WTC11 (cell line): ENCODE measurements around the gene VIM. TPM values are rescaled to one million over a fixed set of nuclear protein-coding genes. Genes with fewer than 3 reads are reported as not detected.

ENCODE experiments used
- ATAC-seq: fragments of 200-7000 bp; cut with Tn5 transposase; 2 replicates; pipeline ENCODE4 v1.10.0; 2021; ENCODE audit warnings: mild to moderate bottlenecking, moderate library complexity
- CTCF ChIA-PET: fragments of 300-600 bp; sonication (Branson Sonifier 250); formaldehyde crosslinking; loops from one replicate; lab custom pipeline; 2021; ENCODE audit warnings: antibody characterized with exemption; lab: Charles Lee
- POLR2A ChIA-PET: fragments of 350-600 bp; sonication (Branson Sonifier 250); formaldehyde crosslinking; loops from one replicate; lab custom pipeline; 2021; ENCODE audit warnings: antibody characterized with exemption; lab: Charles Lee
- DNase-seq: peaks from one replicate; pipeline ENCODE4 v3.0.0; 2021; ENCODE audit warnings: low spot score
- H3K27ac Mint-ChIP-seq: 2 replicates; pipeline ENCODE4 v1.8.0; 2021; ENCODE audit warnings: mixed read lengths
- H3K27me3 Mint-ChIP-seq: 2 replicates; pipeline ENCODE4 v1.8.0; 2021; ENCODE audit warnings: low read depth, mild to moderate bottlenecking, moderate library complexity, mixed read lengths
- H3K36me3 Mint-ChIP-seq: 2 replicates; pipeline ENCODE4 v1.8.0; 2021; ENCODE audit warnings: mixed read lengths
- H3K4me1 Mint-ChIP-seq: 2 replicates; pipeline ENCODE4 v1.8.0; 2022; ENCODE audit warnings: mixed read lengths
- H3K4me3 Mint-ChIP-seq: 2 replicates; pipeline ENCODE4 v1.8.0; 2021; ENCODE audit warnings: mild to moderate bottlenecking, moderate library complexity, mixed read lengths
- H3K9me3 Mint-ChIP-seq: 2 replicates; pipeline ENCODE4 v1.8.0; 2021; ENCODE audit warnings: mixed read lengths
- CREB1 ChIP-seq: sonication (generic); formaldehyde crosslinking; IDR thresholded peaks from 2 replicates; pipeline ENCODE4 v1.8.0; 2023; ENCODE audit warnings: mild to moderate bottlenecking, missing genetic modification reagents
- ESRRA ChIP-seq: sonication (generic); formaldehyde crosslinking; IDR thresholded peaks from 2 replicates; pipeline ENCODE4 v1.8.1; 2022; ENCODE audit warnings: mild to moderate bottlenecking, missing genetic modification reagents, borderline replicate concordance
- FOXJ3 ChIP-seq: sonication (generic); formaldehyde crosslinking; IDR thresholded peaks from 2 replicates; pipeline ENCODE4 v1.9.0; 2021; ENCODE audit warnings: missing genetic modification reagents, mild to moderate bottlenecking, borderline replicate concordance
- GTF2I ChIP-seq: fragments of 250-450 bp; sonication (Bioruptor Pico); conservative IDR thresholded peaks from 2 replicates; pipeline ENCODE4 v1.4.0; 2021; ENCODE audit warnings: mild to moderate bottlenecking
- HMGA2 ChIP-seq: fragments of 250-450 bp; sonication (Bioruptor Pico); IDR thresholded peaks from 2 replicates; pipeline ENCODE4 v1.4.0; 2021; ENCODE audit warnings: mild to moderate bottlenecking, moderate library complexity
- IRF2 ChIP-seq: sonication (generic); formaldehyde crosslinking; IDR thresholded peaks from 2 replicates; pipeline ENCODE4 v1.8.0; 2022; ENCODE audit warnings: low read depth, missing genetic modification reagents, borderline replicate concordance
- NFYB ChIP-seq: sonication (generic); formaldehyde crosslinking; conservative IDR thresholded peaks from 2 replicates; pipeline ENCODE4 v1.8.0; 2022; ENCODE audit warnings: low read depth, missing genetic modification reagents
- NR3C1 ChIP-seq: sonication (generic); formaldehyde crosslinking; conservative IDR thresholded peaks from 2 replicates; pipeline ENCODE4 v1.8.1; 2023; ENCODE audit warnings: low read depth, mild to moderate bottlenecking, missing genetic modification reagents
- RORB ChIP-seq: fragments of 250-450 bp; sonication (Bioruptor Pico); IDR thresholded peaks from 2 replicates; pipeline ENCODE4 v1.9.0; 2021; ENCODE audit warnings: mild to moderate bottlenecking
- SMAD3 ChIP-seq: sonication (generic); formaldehyde crosslinking; IDR thresholded peaks from 2 replicates; pipeline ENCODE4 v1.8.0; 2022; ENCODE audit warnings: missing genetic modification reagents, mild to moderate bottlenecking, borderline replicate concordance
- SP1 ChIP-seq: sonication (generic); formaldehyde crosslinking; conservative IDR thresholded peaks from 2 replicates; pipeline ENCODE4 v1.8.1; 2022; ENCODE audit warnings: missing genetic modification reagents
- ZBTB21 ChIP-seq: sonication (generic); formaldehyde crosslinking; IDR thresholded peaks from 2 replicates; pipeline ENCODE4 v1.8.1; 2023; ENCODE audit warnings: mild to moderate bottlenecking, missing genetic modification reagents, borderline replicate concordance
- ZNF232 ChIP-seq: sonication (generic); formaldehyde crosslinking; IDR thresholded peaks from 2 replicates; pipeline ENCODE4 v1.8.0; 2022; ENCODE audit warnings: mild to moderate bottlenecking, missing genetic modification reagents
- total RNA-seq: library from RNA; stranded (reverse); gene quantifications from 3 replicates; pipeline ENCODE4 v1.2.3, GENCODE V29; 2021
- TF ChIP-seq, protein P1 (sequence below): sonication (generic); formaldehyde crosslinking; IDR thresholded peaks from 2 replicates; pipeline ENCODE4 v1.8.0; 2023; ENCODE audit warnings: missing genetic modification reagents, mild to moderate bottlenecking, borderline replicate concordance
- TF ChIP-seq, protein P2 (sequence below): sonication (generic); formaldehyde crosslinking; IDR thresholded peaks from 2 replicates; pipeline ENCODE4 v1.8.1; 2023; ENCODE audit warnings: mild to moderate bottlenecking, missing genetic modification reagents, borderline replicate concordance
- TF ChIP-seq, protein P3 (sequence below): fragments of 250-450 bp; sonication (Bioruptor Pico); conservative IDR thresholded peaks from 2 replicates; pipeline ENCODE4 v1.9.0; 2021; ENCODE audit warnings: mild to moderate bottlenecking
- TF ChIP-seq, protein P4 (sequence below): sonication (generic); formaldehyde crosslinking; IDR thresholded peaks from 2 replicates; pipeline ENCODE4 v1.8.1; 2023; ENCODE audit warnings: mild to moderate bottlenecking, missing genetic modification reagents

The VIM gene
- total RNA-seq, 1 experiment from 2014 or later = 74.1 TPM

- H3K4me3 Mint-ChIP-seq = no peak overlapping the region
- POLR2A ChIA-PET = no interaction called here
- peaks cover 32% of the 10 kb centered on the region for H3K27me3 Mint-ChIP-seq
- no peaks in the 10 kb centered on the region for H3K9me3 Mint-ChIP-seq
- peaks cover 15% of the 10 kb centered on the region for H3K4me1 Mint-ChIP-seq
- H3K27ac Mint-ChIP-seq = no peak overlapping the region
- CTCF ChIA-PET = interaction anchor here (0.9 kb wide), 1 partner anchor 170 kb away, joined by 3 read pairs; no protein-coding TSS in a partner anchor
- peaks cover 29% of the 10 kb centered on the region for H3K36me3 Mint-ChIP-seq
- DNase-seq = no peak
- TF ChIP-seq, protein P1, sequence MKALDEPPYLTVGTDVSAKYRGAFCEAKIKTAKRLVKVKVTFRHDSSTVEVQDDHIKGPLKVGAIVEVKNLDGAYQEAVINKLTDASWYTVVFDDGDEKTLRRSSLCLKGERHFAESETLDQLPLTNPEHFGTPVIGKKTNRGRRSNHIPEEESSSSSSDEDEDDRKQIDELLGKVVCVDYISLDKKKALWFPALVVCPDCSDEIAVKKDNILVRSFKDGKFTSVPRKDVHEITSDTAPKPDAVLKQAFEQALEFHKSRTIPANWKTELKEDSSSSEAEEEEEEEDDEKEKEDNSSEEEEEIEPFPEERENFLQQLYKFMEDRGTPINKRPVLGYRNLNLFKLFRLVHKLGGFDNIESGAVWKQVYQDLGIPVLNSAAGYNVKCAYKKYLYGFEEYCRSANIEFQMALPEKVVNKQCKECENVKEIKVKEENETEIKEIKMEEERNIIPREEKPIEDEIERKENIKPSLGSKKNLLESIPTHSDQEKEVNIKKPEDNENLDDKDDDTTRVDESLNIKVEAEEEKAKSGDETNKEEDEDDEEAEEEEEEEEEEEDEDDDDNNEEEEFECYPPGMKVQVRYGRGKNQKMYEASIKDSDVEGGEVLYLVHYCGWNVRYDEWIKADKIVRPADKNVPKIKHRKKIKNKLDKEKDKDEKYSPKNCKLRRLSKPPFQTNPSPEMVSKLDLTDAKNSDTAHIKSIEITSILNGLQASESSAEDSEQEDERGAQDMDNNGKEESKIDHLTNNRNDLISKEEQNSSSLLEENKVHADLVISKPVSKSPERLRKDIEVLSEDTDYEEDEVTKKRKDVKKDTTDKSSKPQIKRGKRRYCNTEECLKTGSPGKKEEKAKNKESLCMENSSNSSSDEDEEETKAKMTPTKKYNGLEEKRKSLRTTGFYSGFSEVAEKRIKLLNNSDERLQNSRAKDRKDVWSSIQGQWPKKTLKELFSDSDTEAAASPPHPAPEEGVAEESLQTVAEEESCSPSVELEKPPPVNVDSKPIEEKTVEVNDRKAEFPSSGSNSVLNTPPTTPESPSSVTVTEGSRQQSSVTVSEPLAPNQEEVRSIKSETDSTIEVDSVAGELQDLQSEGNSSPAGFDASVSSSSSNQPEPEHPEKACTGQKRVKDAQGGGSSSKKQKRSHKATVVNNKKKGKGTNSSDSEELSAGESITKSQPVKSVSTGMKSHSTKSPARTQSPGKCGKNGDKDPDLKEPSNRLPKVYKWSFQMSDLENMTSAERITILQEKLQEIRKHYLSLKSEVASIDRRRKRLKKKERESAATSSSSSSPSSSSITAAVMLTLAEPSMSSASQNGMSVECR (CRISPR knock-in tag) = no peak
- TF ChIP-seq NR3C1 (CRISPR knock-in tag) (no peak), FOXJ3 (CRISPR knock-in tag) (no peak), IRF2 (CRISPR knock-in tag) (no peak), ESRRA (no peak)
- TF ChIP-seq, all 79 proteins: peak for 0
- no peak for ATAC-seq
These were observed 4.4 kb downstream of the VIM start for GRCh38 chr10:17232276-17232960.

GRCh38 chr10:17233286-17233991, 5.4 kb downstream of the VIM start:
- DNase-seq = no peak
- CTCF ChIA-PET = interaction anchor here (0.9 kb wide), 1 partner anchor 171 kb away, joined by 3 read pairs; no protein-coding TSS in a partner anchor
- TF ChIP-seq, protein P2, sequence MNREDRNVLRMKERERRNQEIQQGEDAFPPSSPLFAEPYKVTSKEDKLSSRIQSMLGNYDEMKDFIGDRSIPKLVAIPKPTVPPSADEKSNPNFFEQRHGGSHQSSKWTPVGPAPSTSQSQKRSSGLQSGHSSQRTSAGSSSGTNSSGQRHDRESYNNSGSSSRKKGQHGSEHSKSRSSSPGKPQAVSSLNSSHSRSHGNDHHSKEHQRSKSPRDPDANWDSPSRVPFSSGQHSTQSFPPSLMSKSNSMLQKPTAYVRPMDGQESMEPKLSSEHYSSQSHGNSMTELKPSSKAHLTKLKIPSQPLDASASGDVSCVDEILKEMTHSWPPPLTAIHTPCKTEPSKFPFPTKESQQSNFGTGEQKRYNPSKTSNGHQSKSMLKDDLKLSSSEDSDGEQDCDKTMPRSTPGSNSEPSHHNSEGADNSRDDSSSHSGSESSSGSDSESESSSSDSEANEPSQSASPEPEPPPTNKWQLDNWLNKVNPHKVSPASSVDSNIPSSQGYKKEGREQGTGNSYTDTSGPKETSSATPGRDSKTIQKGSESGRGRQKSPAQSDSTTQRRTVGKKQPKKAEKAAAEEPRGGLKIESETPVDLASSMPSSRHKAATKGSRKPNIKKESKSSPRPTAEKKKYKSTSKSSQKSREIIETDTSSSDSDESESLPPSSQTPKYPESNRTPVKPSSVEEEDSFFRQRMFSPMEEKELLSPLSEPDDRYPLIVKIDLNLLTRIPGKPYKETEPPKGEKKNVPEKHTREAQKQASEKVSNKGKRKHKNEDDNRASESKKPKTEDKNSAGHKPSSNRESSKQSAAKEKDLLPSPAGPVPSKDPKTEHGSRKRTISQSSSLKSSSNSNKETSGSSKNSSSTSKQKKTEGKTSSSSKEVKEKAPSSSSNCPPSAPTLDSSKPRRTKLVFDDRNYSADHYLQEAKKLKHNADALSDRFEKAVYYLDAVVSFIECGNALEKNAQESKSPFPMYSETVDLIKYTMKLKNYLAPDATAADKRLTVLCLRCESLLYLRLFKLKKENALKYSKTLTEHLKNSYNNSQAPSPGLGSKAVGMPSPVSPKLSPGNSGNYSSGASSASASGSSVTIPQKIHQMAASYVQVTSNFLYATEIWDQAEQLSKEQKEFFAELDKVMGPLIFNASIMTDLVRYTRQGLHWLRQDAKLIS (CRISPR knock-in tag) = no peak
- TF ChIP-seq ZBTB21 (CRISPR knock-in tag) (no peak), NFYB (CRISPR knock-in tag) (no peak), CREB1 (CRISPR knock-in tag) (no peak), ZNF232 (no peak), RORB (CRISPR knock-in tag) (no peak), HMGA2 (no peak), GTF2I (CRISPR knock-in tag) (no peak), SP1 (CRISPR knock-in tag) (no peak), SMAD3 (CRISPR knock-in tag) (no peak)
- TF ChIP-seq, protein P3, sequence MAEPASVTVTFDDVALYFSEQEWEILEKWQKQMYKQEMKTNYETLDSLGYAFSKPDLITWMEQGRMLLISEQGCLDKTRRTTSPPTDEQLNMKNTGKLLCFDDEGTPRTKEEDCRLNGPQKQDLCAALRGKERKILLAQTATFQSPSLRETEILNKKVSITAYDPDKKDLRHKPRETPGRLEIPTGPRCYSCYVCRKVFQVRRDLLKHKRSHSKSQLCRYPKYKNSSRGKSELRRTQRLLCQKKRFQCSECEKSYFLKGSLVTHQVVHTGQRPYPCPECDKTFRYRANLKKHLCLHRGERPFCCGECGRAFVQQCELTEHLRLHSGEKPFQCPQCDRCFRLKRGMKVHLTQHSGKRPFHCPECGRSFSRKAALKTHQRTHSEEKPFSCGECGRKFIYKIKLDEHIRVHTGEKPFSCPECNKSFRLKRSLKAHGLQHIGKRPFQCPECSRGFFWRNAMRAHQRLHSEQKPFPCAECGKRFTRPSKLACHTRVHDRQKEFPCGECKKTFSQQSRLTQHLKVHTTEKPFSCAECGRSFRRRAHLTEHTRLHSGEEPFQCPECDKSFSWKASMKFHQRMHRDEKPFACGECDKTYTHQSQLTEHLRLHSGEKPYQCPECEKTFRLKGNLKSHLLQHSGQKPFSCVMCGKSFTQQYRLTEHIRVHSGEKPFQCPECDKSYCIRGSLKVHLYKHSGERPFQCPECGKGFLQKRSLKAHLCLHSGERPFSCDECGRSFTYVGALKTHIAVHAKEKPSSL = no peak
- TF ChIP-seq, protein P4, sequence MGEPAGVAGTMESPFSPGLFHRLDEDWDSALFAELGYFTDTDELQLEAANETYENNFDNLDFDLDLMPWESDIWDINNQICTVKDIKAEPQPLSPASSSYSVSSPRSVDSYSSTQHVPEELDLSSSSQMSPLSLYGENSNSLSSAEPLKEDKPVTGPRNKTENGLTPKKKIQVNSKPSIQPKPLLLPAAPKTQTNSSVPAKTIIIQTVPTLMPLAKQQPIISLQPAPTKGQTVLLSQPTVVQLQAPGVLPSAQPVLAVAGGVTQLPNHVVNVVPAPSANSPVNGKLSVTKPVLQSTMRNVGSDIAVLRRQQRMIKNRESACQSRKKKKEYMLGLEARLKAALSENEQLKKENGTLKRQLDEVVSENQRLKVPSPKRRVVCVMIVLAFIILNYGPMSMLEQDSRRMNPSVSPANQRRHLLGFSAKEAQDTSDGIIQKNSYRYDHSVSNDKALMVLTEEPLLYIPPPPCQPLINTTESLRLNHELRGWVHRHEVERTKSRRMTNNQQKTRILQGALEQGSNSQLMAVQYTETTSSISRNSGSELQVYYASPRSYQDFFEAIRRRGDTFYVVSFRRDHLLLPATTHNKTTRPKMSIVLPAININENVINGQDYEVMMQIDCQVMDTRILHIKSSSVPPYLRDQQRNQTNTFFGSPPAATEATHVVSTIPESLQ = no peak
- peaks cover 22% of the 10 kb centered on the region for H3K27me3 Mint-ChIP-seq
- ATAC-seq = no peak
- no peak overlapping the region for H3K27ac Mint-ChIP-seq
- peaks cover 7% of the 10 kb centered on the region; the same call in 1 of the 2 replicates for H3K4me1 Mint-ChIP-seq
- H3K9me3 Mint-ChIP-seq = no peaks in the 10 kb centered on the region
- POLR2A ChIA-PET = no interaction called here
- H3K36me3 Mint-ChIP-seq = peaks cover 29% of the 10 kb centered on the region
- H3K4me3 Mint-ChIP-seq = no peak overlapping the region
